Measurements from ENCODE around the gene CLDN18. TPM values are rescaled to one million over a fixed set of nuclear protein-coding genes. Genes with fewer than 3 reads are reported as not detected.
A peak's percentile ranks its signal among the peaks of the same experiment; 100 is the strongest.

The CLDN18 gene
- not detected in 2 replicates for total RNA-seq
- 0.33 TPM for polyA plus RNA-seq (2012)

DNA sequence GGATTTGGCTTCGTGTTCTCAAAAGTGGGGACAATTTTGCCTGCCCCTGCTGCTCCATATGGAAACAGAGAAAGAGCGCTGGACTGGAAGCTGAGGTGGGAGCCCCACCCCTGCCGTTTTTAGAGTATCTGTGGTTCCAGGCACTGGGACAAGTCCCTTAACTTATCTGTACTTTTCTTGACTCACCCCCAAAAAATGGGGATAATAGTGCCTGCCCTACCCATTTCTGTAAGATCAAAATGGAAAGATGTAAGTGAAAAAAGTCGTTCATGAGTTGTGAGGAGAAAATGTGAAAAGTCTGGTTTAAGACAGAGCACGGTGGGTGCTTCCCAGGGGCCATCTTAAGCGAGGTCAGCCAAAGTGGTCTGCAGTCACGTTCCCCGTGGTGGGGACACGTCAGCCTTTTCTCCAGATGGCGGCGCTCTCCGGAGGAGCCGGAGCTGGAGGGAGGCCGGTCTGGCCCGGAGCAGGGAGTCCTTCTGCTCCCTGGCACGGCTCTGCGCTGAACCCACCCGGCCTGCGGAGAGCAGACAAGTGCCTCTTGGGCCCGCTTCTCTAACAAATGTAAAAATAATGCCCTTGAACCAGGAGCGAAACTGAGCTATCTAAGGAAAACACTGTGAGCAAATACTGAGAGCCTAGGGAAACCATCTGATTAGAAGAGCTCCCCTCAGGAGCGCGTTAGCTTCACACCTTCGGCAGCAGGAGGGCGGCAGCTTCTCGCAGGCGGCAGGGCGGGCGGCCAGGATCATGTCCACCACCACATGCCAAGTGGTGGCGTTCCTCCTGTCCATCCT is at the start of gene CLDN18:
Gene CLDN18, plus strand, starts transcription at position 690 of the 797 bp plus-strand sequence. Its CDS starts 61 bp downstream, at position 751.
- DNase-seq (ENCODE audit: low read depth) = no peak

DNA sequence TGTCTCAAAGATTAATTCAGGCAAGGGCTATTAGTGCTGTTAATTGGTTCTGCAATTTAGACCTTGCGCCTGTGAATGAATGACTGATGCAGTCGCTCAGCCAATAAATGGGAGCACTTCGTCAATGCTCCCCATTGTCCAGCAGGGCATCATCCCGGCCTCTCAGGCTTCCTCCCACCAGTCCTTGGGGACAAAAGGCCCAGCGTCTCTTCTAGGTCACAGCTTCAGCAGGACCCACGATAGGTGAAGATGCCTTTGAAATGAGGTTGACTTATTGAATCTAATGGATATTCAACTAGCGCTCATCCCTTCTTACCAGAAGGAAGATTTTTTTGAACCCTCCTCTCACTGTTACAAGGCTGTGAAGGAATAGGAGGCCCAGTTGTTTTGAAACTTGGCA is 47.7 kb upstream of the CLDN18 start:
- no peak for DNase-seq (ENCODE audit: low read depth)

DNA sequence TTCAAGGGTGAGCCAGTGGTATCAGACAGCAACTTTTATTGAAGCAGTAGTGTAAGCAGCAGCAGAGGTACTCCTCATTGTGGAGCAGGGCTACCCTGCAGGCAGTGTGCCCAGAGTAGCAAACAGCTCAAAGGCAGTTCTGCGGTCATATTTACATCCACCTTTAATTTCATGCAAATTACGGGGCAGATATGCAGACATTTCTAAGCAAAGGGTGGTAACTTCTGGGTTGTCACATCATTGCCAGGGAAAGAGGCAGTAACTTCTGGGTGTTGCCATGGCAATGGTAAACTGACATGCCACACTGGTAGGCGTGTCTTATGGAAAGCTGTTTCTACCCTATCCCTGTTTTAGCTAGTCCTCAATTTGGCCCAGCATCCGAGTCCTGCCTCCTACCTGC is 46.5 kb upstream of the CLDN18 start:
- no peak for DNase-seq (ENCODE audit: low read depth)

- DNase-seq (ENCODE audit: low read depth) = peak; percentile 69
Measured at GRCh38 chr3:137970914-137971831, 38.8 kb upstream of the CLDN18 start.

DNA sequence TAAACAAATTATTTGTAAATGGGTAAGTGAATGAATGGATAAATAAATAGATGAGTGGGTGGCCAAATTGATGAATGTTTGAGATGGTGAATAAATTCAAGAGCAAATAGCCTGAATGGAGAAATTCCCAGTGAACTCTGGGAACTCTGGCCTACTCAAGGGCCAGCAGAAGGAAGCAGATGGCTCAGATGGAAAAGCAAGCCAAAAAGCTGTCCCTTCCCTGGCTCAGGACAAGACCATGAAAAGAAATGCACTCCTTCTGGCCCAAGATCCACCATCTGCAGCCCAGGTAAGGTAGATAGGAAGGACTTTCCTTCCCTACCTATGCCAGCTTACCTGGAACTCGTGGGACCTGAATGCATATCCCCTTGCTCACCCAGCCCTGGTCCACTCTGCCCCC is 37.6 kb upstream of the CLDN18 start:
- no peak for DNase-seq (ENCODE audit: low read depth)

DNA sequence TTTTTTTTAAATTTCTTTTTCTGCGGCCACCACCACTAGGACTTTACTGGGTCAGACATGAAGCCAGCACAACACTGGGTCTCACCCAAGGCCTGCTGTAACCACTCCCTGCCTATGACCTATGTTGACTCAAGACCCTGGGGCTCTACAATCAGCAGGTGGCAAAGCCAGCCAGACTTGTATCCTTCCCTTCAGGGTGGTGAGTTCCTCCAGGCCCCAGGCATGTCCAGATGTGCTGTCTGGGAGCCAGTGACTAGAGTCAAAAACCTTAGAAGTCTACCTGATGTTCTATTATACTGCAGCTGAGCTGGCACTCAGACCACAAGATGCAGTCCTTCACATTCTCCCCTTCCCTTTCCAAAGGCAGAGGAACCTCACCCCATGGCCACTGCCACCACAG is 31.6 kb upstream of the CLDN18 start:
- no peak for DNase-seq (ENCODE audit: low read depth)

GRCh38 chr3:137987723-137988122 is 22.2 kb upstream of the CLDN18 start:
- DNase-seq (ENCODE audit: low read depth) = no peak

- DNase-seq (ENCODE audit: low read depth) = no peak
Measured at GRCh38 chr3:137988152-137988551, 21.8 kb upstream of the CLDN18 start.

GRCh38 chr3:137988982-137989381 is 21.0 kb upstream of the CLDN18 start:
- no peak for DNase-seq (ENCODE audit: low read depth)

DNA sequence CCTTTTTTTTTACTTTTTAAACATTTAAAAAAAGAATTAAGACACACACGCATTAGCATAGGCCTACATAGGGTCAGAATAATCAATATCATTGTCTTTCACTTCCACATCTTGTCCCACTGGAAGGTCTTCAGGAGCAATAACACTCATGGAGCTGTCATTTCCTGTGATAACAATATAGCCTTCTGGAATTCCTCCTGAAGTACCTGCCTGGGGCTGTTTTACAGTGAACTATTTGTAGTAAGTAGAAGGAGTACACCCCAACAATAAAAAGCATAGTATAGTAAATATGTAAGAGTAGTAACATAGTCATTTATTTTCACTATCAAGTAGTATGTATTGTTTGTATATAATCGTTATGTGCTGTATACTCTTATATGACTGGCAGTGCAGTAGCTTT is 19.5 kb upstream of the CLDN18 start:
- no peak for DNase-seq (ENCODE audit: low read depth)

DNA sequence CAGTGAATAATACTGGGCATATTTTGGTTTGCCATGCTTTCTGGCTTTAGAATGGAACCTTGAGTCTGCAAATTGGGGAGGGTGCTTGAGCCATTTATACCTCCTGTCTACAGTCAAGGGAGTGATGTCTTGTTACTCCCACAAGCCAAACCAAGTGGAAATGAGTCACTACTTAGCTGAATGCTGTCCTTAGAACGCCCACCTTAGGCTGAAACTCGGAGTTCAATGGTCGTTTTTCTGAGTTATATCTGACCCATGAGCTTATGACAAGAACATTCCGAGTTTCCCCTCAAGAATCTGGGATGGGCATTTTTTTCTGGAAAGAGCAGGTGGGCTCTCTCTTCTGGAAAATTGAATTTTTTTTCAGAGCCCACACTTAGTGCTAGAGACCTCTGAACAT is 17.4 kb upstream of the CLDN18 start:
- peak; percentile 13 for DNase-seq (ENCODE audit: low read depth)

- DNase-seq (ENCODE audit: low read depth) = no peak
Measured at GRCh38 chr3:137998121-137999042, 11.6 kb upstream of the CLDN18 start.

DNA sequence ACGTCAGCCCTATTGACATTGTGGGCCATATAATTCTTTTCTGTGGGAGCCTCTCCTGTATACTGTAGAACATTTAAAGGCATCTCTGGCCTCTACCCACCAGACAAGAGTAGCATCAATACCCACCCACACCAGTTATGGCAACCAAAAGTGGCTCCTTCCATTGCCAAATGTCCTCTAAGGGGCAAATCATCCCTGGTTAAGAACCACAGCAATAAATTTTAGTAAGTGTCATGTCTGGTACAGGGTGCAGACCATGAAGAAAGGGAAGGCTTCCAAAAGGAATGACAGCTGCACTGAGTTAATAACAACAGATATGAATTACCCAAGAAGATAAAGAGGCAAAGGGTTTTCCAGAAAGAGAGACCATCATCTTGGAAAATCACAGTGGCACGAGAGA is 6.9 kb upstream of the CLDN18 start:
- peak; percentile 71 for DNase-seq (ENCODE audit: low read depth)

GRCh38 chr3:138005627-138006026 is 4.3 kb upstream of the CLDN18 start:
- no peak for DNase-seq (ENCODE audit: low read depth)

GRCh38 chr3:138007898-138008297 is 2.1 kb upstream of the CLDN18 start:
- DNase-seq (ENCODE audit: low read depth) = no peak

- DNase-seq (ENCODE audit: low read depth) = no peak
Measured at GRCh38 chr3:138010273-138010590, 267 bp downstream of the CLDN18 start.

GRCh38 chr3:138011722-138012121 is 1.8 kb downstream of the CLDN18 start:
- DNase-seq (ENCODE audit: low read depth) = no peak

- DNase-seq (ENCODE audit: low read depth) = no peak
Measured at GRCh38 chr3:138012526-138012925, 2.6 kb downstream of the CLDN18 start.

- no peak for DNase-seq (ENCODE audit: low read depth)
Measured at GRCh38 chr3:138016065-138016464, 6.1 kb downstream of the CLDN18 start.

- DNase-seq (ENCODE audit: low read depth) = no peak
Measured at GRCh38 chr3:138019281-138020069, 9.5 kb downstream of the CLDN18 start.

GRCh38 chr3:138023754-138024153 is 13.8 kb downstream of the CLDN18 start:
- DNase-seq (ENCODE audit: low read depth) = no peak

All from myocyte (in vitro differentiated cells).